Prostate gland (tissue), 2 donors: Measurements from ENCODE around the gene CRY2.

ENCODE experiments used
- POLR2AphosphoS5 ChIP-seq: sonication (generic); formaldehyde crosslinking; IDR thresholded peaks from one replicate; pipeline ENCODE4 v1.6.1; 2017; ENCODE audit warnings: antibody characterized with exemption
- TF ChIP-seq, protein P1 (sequence below), 4 experiments: fragments of 200-600 bp in 2 of 4; fragments of 450-650 bp in 2 of 4; sonication (generic) in 2 of 4; IDR thresholded peaks; 1 replicate in 3 of 4; 2 replicates in 1 of 4; pipeline ENCODE4 v1.5.1; 2016 to 2019; ENCODE audit warnings: antibody characterized with exemption in 4 of 4, mild to moderate bottlenecking in 2 of 4, moderate library complexity in 2 of 4

DNA sequence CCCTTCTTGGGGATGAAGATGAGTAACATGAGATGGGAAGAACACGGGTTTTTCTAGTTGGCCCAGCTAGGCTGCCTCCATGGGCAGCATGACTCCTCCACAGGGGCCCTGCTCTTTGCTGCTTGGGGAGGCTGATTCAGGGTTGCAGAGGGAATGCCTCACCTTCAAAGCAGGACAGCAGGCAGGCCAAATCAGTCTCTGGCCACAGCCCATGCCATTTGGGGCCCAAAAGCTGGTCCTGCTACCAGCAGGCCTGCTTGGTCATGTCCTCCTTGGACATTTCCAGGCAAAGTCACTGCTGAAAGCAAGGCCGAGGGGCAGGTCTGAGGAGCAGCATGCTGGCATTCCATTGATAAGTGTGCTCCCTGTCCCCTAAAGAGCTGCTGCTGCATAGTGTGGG lies 24.4 kb downstream of the CRY2 start:
- TF ChIP-seq, protein P1, sequence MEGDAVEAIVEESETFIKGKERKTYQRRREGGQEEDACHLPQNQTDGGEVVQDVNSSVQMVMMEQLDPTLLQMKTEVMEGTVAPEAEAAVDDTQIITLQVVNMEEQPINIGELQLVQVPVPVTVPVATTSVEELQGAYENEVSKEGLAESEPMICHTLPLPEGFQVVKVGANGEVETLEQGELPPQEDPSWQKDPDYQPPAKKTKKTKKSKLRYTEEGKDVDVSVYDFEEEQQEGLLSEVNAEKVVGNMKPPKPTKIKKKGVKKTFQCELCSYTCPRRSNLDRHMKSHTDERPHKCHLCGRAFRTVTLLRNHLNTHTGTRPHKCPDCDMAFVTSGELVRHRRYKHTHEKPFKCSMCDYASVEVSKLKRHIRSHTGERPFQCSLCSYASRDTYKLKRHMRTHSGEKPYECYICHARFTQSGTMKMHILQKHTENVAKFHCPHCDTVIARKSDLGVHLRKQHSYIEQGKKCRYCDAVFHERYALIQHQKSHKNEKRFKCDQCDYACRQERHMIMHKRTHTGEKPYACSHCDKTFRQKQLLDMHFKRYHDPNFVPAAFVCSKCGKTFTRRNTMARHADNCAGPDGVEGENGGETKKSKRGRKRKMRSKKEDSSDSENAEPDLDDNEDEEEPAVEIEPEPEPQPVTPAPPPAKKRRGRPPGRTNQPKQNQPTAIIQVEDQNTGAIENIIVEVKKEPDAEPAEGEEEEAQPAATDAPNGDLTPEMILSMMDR (IDR thresholded peaks at IDR 0.05), result no peak
- TF ChIP-seq POLR2AphosphoS5, result no peak
